BLaER1 (cell line): ENCODE results near the gene HPCAL1.

Experiments
- H3K27ac ChIP-seq: shearing (Covaris generic); formaldehyde crosslinking; 2 replicates; pipeline ENCODE4 v1.8.1; 2022
- H3K27me3 ChIP-seq: shearing (Covaris generic); formaldehyde crosslinking; 2 replicates; pipeline ENCODE4 v1.8.1; 2022
- H3K36me3 ChIP-seq: shearing (Covaris generic); formaldehyde crosslinking; 2 replicates; pipeline ENCODE4 v1.8.1; 2022
- H3K4me1 ChIP-seq: shearing (Covaris generic); formaldehyde crosslinking; 2 replicates; pipeline ENCODE4 v1.8.1; 2022
- H3K4me2 ChIP-seq: shearing (Covaris generic); formaldehyde crosslinking; 2 replicates; pipeline ENCODE4 v1.8.1; 2022
- H3K4me3 ChIP-seq: shearing (Covaris generic); formaldehyde crosslinking; 2 replicates; pipeline ENCODE4 v1.8.1; 2022
- H3K9ac ChIP-seq: shearing (Covaris generic); formaldehyde crosslinking; 2 replicates; pipeline ENCODE4 v1.8.1; 2022
- H3K9me3 ChIP-seq: shearing (Covaris generic); formaldehyde crosslinking; 2 replicates; pipeline ENCODE4 v1.8.1; 2022
- H4K20me1 ChIP-seq: shearing (Covaris generic); formaldehyde crosslinking; 2 replicates; pipeline ENCODE4 v1.8.1; 2022
- Cebpa-rat ChIP-seq: shearing (Covaris generic); IDR thresholded peaks from 2 replicates; pipeline ENCODE4 v1.8.1; 2022

The HPCAL1 gene

DNA sequence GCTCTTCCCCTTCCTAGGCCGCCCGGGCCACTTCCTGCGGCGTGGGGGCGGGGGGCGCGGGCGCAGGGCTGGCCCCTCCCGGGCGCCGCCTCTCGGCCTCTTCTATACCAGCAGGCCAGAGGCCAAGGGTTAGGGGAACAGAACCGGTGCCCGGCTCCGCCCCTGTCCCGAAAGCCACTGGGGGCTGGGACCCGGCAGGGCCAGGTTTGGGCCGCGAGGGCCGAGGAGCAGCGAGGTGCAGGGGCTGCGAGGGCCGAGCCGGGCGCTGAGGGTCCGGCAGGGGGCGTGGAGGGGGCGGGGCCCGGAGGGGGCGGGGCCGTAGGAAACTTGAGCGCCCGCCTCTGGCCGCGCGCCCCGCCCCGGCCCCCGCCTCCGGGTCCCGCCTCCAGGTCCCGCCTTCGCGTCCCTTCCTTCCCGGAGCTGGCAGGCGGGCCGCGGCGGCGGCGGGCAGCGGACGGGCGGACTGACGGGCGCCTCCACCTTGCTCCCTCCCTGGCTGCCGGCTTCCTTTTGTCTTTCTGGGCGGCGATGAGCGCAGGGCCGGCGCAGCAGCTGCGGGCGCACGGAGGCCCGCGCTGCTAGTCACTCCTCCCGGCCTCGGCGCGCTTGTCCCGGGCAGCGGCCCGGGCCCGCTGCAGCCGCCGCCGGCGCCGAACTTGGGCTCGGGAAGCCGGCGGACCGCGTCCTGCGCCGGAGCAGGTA, at the start of gene HPCAL1:
TSS of gene HPCAL1 (plus strand) at position 426 of the 702 bp plus-strand sequence. CDS start 116,854 bp downstream, outside the sequence.
- peaks cover 48% of the 10 kb centered on the region for H4K20me1 ChIP-seq
- H3K4me1 ChIP-seq: peaks cover 76% of the 10 kb centered on the region
- no peaks in the 10 kb centered on the region for H3K27me3 ChIP-seq
- peak within 1 kb of the TSS; percentile 95 for H3K4me3 ChIP-seq
- TF ChIP-seq Cebpa-rat: no peak
- peak within 1 kb of the TSS; percentile 99 for H3K4me2 ChIP-seq
- H3K27ac ChIP-seq: peak within 1 kb of the TSS; percentile 91
- no peaks in the 10 kb centered on the region for H3K36me3 ChIP-seq
- peak within 1 kb of the TSS; percentile 84 for H3K9ac ChIP-seq
- peaks cover 7% of the 10 kb centered on the region; the same call in 1 of the 2 replicates for H3K9me3 ChIP-seq

DNA sequence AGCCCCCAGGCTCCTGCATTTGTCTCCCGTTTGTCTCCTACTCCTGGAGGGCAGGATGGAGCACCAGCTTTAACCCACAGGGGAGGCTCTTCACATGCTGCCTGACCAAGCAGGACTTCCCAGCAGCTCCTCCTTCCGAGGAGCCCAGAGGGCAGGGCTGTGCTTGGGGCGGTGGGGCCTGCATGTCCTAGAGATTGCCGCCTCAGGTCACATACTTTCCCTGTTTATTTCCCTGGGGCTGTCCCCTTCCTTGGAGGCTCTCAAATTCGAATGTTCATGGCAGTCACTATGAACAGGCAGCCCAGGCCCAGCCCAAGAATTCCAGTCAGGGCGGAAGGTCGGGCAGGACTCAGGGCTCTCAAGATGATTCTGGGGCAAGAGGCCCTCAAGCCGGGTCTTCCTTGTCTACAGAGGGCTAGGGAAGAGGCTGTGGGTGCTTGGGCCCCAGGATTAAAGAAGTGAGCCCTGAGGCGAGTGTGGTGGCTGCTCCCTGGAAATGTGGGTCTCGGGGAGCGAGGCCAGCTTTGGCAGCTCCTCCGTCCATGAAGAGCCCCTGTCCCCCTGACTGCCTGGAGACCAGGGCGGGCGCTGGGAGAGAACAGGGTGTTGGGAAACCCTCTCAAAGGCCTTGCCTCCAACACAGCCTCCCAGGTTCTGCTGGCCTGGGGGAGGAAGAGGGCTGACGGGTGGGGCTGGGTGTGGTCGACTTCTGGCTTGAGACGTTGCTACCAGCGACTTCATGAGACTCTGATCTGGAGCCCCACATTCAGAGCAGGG, 48.9 kb upstream of the HPCAL1 start:
- no peak overlapping the region for H3K9ac ChIP-seq
- H3K27ac ChIP-seq: no peak overlapping the region
- H3K4me1 ChIP-seq: peaks cover 39% of the 10 kb centered on the region
- H3K9me3 ChIP-seq: peaks cover 18% of the 10 kb centered on the region
- no peak for TF ChIP-seq Cebpa-rat
- H3K36me3 ChIP-seq: no peaks in the 10 kb centered on the region
- no peak overlapping the region for H3K4me3 ChIP-seq
- no peaks in the 10 kb centered on the region for H4K20me1 ChIP-seq
- H3K27me3 ChIP-seq: no peaks in the 10 kb centered on the region
- no peak overlapping the region for H3K4me2 ChIP-seq

DNA sequence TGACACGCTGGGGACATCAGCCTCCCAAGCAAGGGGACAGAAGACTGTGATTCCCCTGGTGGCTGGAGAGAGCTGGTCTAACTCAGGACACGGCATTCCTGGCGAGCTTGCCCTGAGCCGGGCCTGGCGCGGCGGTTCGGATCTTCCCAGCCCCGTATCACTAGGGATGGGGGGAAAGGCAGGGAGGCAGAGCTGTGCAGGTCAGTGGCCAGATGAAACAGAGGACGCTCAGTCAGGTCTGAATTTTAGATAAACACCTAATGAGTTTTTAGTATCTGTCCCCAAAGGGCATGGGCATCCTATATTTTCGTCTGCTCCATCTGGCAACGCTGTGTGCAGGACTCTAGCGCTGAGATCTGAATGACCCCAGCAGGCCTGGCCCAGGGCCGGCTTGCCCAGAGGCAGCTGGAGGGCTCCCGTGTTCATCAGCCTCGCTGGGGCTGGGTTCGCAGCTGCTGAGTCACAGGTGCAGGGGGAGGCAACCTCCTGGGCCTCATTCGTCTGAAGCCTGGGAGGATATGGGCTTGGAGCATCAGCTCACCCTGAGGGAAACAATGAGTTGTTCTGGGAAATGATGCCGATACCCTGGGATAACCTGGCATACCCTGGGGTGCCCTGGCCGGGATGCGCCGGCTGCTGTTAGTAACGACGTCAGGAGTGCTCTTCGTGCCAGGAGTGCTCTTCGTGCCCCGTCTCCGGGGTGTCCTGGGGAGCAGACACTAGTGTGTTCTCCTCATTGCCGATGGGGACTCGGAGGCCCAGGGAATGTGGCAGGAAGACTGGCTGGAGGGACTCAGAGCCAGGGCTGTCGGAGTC, 48.1 kb upstream of the HPCAL1 start:
- Histone ChIP-seq H3K36me3 (no peaks in the 10 kb centered on the region), H3K9ac (no peak overlapping the region), H3K4me3 (no peak overlapping the region), H3K4me2 (peak overlapping the region; percentile 70), H3K27me3 (no peaks in the 10 kb centered on the region), H3K9me3 (peaks cover 15% of the 10 kb centered on the region), H3K4me1 (peaks cover 39% of the 10 kb centered on the region), H3K27ac (no peak overlapping the region), H4K20me1 (no peaks in the 10 kb centered on the region)
- no peak for TF ChIP-seq Cebpa-rat

DNA sequence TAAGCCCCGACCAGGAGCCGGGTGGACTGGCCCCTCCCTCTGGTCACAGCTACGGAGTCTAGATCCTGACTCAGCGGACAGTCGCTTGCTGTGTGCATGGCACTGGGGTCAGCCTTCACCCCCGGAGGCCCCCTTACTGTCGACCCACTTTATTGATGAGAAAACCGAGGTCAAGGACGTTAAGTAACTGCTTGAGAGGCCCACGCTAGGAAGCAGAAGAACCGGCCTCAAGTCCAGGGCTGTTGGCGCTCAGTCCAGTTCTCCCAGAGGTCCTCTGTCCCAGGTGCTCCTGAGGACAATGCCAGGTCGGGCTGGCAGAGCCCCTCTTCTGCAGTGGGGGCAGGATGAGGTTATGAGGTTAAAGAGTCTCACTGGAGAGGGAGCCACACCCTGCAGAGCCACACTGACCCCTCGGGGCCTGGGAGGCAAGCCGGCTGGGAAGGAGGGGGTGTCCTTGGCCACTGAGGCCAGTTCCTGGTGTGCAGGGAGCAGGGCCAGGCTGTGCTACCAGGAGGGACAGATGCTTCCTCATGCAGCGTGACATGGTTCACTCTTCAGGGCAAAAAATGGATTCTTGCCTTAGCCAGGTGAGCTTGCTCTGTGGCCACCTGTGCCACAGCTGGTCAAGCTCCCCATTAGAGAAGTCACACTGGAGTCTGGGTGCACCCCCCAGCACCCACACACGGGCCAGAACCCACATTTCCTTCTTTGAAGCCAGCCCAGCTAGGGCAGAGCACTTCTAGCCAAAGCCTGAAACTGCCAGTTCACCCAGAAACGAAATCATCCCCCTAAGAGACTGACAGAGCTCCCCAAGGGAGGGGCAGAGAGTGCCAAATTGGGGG, 47.3 kb upstream of the HPCAL1 start:
- Histone ChIP-seq H3K4me1 (peaks cover 39% of the 10 kb centered on the region), H3K27me3 (no peaks in the 10 kb centered on the region), H3K36me3 (no peaks in the 10 kb centered on the region), H3K27ac (peak overlapping the region; percentile 26; the same call in 1 of the 2 replicates), H3K4me3 (no peak overlapping the region), H3K4me2 (peak overlapping the region; percentile 70), H4K20me1 (no peaks in the 10 kb centered on the region), H3K9me3 (peaks cover 7% of the 10 kb centered on the region), H3K9ac (no peak overlapping the region)
- TF ChIP-seq Cebpa-rat: no peak

DNA sequence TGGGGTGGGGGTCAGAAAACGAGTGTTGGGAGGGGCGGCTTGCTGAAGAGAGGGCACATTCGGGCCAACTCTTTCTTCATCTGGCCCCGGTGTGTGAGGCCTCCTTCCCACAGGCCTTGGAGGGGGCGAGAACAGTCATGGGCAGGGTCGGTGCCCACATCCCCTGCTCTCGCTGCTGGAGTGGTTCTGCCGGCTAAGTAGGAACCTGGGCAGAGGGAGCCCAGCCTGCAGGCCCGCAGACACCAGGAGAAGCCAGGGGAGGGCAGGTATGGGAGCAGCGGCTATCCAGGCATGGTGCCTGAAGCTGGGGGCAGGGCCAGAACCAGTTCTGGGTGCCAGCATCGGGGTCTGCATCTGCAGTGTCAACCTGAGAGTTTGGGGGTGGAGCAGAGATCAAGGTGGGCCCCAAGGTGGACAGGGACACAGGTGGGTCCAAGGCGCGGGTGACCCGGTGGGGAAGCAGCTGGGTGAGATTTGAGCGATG, 46.6 kb upstream of the HPCAL1 start:
- TF ChIP-seq Cebpa-rat: no peak
- 0 out of 2 replicates have a peak overlapping the region, but pooled peaks have one; percentile 13 for H3K27ac ChIP-seq
- no peak overlapping the region for H3K4me3 ChIP-seq
- H3K4me2 ChIP-seq: peak overlapping the region; percentile 70
- peaks cover under 1% of the 10 kb centered on the region; the same call in 1 of the 2 replicates for H3K9me3 ChIP-seq
- H3K27me3 ChIP-seq: no peaks in the 10 kb centered on the region
- 0 out of 2 replicates have a peak overlapping the region, but pooled peaks have one; percentile 40 for H3K9ac ChIP-seq
- peaks cover 39% of the 10 kb centered on the region for H3K4me1 ChIP-seq
- H3K36me3 ChIP-seq: no peaks in the 10 kb centered on the region
- no peaks in the 10 kb centered on the region for H4K20me1 ChIP-seq

DNA sequence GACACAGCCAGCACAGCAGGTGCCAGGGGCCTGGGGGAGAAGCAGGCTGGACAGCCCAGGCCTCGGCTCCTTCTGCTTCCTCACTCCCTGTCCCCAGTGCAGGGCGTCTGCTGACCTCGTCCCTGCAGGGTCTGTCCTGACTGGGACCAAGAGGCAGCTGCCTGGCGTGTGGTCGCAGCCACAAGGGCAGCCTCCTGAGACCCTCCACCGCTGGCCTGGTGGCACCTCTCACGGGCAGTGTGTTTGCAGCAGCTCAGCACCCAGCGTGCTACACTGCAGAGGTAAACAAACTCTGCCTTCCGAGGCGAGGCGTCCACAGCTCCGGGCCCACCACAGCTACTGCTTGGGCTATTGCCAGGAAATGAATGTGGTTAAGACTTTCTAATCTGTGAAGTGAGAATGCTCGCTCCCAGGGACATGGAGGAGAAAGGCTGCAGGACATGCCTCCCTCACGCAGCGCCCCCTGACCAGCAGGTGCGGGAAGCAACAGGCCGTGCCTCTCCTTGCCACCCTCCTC, 46.1 kb upstream of the HPCAL1 start:
- H3K27ac ChIP-seq: 0 out of 2 replicates have a peak overlapping the region, but pooled peaks have one; percentile 13
- H3K4me3 ChIP-seq: no peak overlapping the region
- no peak for TF ChIP-seq Cebpa-rat
- H3K4me2 ChIP-seq: peak overlapping the region; percentile 70
- H4K20me1 ChIP-seq: no peaks in the 10 kb centered on the region
- H3K4me1 ChIP-seq: peaks cover 39% of the 10 kb centered on the region
- no peaks in the 10 kb centered on the region for H3K36me3 ChIP-seq
- H3K27me3 ChIP-seq: no peaks in the 10 kb centered on the region
- 0 out of 2 replicates have a peak overlapping the region, but pooled peaks have one; percentile 40 for H3K9ac ChIP-seq
- H3K9me3 ChIP-seq: no peaks in the 10 kb centered on the region

DNA sequence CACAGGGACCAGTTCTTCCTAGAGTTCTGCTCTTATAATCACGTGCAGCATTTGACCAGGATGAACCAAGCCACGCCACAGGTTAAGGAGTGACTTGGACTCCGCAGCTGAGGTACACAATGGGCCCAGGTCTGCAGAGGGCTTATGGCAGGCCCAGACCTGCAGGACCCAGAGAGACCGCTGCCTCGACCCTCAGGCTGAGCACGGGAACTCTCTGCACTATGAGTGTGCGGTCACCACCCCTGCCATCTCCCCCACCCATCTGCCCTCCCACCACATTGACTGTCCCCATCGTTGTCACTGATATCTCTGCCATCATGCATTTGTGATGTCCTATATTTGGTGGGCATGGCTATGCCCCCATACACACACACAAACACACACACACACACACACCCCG, 45.7 kb upstream of the HPCAL1 start:
- H3K27ac ChIP-seq: no peak overlapping the region

DNA sequence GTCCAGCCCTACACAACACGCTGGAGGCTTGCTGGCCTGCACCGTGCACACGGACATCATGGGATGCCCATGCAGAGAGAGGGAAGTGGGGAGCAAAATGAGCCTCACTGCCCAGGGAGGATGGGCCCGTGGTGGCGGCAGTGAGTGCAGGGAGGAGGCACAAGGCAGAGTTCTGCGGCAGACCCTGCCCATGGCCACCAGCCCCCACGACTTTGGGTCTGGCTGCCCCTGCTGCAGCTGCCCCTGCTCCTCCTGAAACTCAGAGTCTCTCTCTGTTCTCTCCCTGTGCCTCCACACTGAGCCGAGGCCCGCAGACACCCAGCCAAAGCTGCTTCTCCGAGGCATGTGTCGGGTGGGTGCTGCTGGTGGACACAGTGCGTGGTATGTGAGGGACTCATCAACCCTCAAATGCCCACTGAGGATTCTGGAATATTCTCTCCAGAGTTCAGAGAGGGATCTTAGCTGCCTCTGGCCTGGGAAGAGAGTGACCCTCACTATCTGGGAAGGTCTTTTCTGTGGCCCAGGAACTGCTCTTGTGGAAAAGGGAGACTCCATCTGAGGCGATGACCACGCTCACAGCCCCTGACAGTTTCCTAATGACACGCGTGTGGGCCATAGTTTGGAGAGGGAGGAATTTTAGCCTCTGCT, 45.1 kb upstream of the HPCAL1 start:
- no peak overlapping the region for H3K4me3 ChIP-seq
- no peaks in the 10 kb centered on the region for H4K20me1 ChIP-seq
- H3K27me3 ChIP-seq: no peaks in the 10 kb centered on the region
- H3K9ac ChIP-seq: no peak overlapping the region
- peaks cover 36% of the 10 kb centered on the region for H3K4me1 ChIP-seq
- TF ChIP-seq Cebpa-rat: no peak
- no peaks in the 10 kb centered on the region for H3K9me3 ChIP-seq
- no peak overlapping the region for H3K4me2 ChIP-seq
- H3K27ac ChIP-seq: no peak overlapping the region
- no peaks in the 10 kb centered on the region for H3K36me3 ChIP-seq

More for the DNA sequence above, 45.7 kb upstream of the HPCAL1 start:
- Histone ChIP-seq H3K27me3 (no peaks in the 10 kb centered on the region), H3K9me3 (no peaks in the 10 kb centered on the region), H3K4me1 (peaks cover 39% of the 10 kb centered on the region), H3K9ac (no peak overlapping the region), H3K4me3 (no peak overlapping the region), H4K20me1 (no peaks in the 10 kb centered on the region), H3K36me3 (no peaks in the 10 kb centered on the region), H3K4me2 (peak overlapping the region; percentile 70)
- TF ChIP-seq Cebpa-rat: no peak
